HG02642 (cell line): ENCODE data around the gene LHFPL2.

Experiments
- ATAC-seq: cut with Tn5 transposase; IDR thresholded peaks from one replicate; pipeline ENCODE4 v1.9.1; 2021; ENCODE audit warnings: mild to moderate bottlenecking; ENCODE audit not compliant: unreplicated experiment, poor library complexity

LHFPL2 gene

DNA sequence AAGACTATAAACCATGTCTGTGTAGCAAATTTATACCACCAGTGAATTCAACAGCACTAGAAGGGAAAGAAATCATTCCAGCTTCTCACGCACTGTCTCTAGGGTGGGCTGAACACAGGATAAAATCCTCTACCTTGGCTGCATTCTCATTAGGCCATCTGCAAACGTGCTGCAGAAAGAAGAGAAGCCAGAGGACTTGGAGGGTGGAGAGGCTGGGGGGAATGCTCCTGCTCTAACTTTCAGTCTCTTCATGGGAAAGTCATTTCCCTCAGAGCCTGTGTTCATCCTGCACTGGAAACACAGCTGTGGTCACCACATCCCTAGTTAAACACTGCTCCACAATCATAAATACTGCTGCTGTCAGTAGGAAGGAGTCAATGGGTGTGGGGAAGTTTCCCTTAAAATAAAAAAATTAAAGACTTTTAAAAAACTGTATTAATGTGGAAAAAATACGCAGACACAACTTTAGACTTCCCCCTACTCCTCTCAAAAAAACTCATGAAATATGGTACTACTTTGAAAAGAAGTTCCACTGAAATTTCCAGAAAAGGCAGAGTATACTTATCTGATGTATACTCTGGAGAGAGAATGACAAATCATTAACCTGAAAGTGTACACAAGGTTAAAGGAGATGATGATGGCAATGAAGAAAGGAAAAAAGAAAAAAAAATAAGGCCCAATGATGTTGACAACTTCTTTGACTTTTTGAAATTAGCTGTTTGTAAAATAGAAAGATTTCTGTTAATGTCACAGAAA, 46.8 kb downstream of the LHFPL2 start:
- ATAC-seq, result no peak

DNA sequence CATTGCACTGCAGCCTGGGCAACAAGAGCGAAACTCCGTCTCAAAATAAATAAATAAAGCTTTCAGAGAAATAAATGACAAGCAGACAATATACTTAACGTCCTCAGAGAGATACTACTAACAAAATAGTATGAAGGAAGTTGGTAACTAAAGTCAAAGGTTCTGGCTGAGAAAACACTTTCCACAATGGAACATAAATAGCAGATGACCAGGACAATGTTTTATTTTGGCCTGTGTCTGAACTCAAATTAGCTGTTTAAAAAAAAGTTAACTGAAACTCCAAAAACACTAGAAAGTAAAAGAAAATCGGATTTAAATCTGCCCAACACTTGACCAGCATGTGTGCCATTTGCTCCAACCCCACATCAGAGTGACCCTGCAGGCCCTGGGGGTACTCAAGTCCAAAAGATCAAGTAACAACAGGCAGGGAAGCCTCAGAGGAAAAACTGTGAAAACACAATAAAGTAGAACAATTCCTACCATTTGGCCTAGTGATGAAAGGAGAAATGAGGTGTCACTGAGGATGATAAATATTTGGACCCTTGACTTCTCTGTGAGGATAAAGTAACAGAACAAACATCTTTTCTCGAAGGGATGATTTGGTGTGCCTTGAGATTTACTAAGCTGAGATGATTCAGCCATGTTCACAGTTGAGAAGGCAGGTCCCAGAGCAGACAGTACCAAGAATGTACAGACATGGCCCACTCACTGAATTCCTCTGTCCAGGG, 47.7 kb downstream of the LHFPL2 start:
- ATAC-seq, result no peak

DNA sequence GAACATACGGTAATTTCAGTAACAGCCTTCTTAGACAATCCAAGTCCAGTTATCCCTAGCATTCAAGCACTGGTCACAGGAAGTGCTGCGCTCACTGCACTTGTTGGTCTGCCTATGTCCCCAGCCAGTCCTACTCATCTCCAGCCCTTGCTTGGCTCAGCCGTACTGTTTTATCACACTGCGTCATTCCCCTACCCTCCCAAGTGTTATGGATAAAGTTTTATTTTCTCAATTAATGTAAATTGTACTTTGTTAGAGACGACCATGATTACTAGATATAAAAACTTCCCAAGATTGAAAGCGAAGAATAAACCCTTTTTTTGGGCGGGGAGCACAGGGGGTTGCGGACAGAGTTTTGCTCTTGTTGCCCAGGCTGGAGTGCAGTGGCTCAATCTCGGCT, 49.6 kb downstream of the LHFPL2 start:
- no peak for ATAC-seq

DNA sequence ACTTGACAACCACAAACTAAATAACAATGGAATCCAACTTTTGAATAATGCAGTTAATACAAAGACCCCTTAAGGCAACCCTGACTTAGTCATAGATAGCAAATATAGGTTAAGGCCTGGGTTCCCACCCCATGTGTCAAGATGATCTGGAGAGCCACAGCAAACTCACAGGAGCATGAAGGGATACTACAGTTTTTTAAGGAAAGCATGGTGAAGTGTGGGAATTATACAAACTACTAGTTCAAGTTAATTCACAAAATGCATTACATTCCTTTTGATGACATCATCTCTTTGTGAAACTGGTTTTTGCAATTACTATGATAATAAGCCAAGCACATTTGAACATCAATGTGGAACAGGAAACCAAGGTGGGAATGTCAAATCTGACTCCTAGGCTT, 50.6 kb downstream of the LHFPL2 start:
- ATAC-seq, result no peak

DNA sequence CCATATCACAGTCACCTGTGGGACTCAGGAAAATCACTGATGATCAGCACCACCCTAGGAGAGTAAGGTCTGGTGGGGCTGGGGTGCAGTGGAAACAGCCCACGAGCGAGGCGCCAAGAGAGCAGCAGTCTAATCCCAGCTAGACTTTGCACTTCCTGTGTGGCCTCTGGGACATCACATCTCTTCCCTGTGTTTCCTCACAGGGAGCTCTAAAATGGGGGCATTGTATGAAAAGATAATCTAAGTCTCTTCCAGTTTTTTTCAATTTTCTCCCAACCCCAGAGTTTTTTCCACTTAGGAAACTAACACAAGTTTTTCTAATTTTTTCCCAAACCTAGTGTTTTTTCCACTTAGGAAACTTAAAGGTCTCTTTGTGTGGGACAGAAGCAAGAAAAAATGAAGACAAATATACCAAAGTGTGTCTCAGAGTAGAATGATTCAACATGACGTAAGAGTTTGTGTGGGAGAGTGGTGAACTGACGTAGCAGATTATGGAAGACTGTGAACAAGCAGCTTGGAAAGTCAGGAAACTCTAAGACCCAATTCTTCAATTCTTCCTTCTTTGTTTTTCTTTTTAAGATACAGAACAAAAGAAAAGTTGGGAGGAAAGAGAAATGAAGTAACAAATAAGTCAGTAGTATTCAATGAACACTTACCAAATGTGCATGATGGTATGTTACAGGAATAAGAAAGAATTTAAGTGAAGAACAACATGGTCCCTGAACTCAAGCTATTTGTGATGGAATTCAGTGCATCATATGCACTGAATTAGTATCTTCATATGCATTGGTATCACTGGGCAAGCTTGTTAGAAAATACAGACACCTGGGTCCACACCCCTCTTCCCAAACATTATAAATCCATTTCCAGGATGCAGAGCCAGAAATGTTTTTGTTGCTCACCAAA, 51.3 kb downstream of the LHFPL2 start:
- no peak for ATAC-seq

DNA sequence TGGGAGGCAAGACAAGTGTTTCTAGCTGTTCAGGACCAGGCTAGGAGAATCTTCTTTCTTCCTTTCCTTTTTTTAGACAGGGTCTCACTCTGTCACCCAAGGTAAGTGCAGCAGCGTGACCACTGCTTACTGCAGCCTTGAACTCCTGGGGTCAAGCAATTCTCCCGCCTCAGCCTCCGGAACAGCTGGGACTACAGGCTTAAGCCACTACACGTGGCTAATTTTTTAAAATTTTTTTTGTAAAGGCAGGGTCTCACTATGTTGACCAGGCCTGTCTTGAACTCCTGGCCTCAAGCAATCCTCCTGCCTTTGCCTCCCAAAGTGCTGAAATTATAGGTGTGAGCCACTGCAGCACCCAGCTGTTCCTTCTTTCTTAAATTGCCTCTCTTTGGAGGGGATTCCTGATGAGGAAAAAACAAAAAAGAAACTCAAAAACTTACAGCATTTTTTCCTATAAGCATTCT, 53.1 kb downstream of the LHFPL2 start:
- no peak for ATAC-seq

DNA sequence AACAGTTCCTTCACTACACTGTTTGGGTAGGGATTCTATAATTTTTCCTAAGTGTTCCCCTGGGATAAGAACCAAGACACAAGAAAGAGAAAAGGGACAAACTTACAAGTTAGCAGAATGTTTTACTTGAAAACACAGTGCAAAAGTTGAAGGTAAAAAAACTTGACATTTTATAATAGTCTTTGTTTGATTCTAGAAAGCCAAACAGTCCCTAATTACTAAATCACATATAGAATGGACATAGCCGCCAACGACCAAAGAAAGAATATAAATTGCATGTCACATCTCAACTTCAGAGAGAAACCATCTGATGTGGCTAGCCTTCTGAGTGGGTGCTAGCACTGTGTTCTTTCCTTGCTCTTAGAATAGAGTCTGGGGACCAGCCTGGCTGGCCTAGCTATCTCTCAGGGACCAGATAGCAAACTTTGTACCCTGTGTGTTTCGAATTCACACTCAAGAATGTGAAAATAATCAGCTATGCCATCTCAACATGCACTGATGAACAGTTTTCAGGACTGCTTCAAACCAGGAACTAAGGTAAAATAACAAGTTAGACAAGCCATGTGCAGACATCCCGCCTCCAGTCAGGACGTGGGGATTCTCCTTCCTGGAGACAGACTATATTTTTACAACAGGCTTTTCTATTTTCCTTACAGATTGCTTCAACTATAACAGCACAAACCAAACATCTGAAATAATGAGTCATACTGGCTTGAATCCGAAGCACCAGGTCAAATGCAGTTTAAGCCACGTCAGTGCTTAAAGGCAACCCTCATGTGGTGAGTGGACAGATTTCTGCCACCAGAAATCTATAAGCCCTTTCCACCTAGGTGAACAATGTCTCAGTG, 53.7 kb downstream of the LHFPL2 start:
- ATAC-seq, result no peak

DNA sequence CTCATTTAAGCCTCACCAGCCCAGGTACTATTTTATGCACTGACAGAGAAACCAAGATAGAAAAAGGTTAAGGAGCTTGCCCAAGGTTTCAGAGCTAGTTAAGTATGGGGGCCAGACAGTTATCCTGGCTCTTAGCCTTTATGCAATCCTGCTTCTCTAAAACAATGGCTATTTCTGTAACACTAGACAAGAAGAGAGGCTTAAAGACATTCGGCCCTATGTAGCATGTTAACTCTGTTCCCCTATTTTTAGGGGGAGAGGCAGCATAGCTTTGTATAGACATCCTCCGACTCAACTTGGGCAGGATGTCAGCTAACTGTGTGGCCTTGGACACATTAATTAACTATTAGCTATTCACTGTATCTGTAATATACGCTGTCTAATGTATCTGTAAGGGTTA, 54.6 kb downstream of the LHFPL2 start:
- ATAC-seq, result no peak

DNA sequence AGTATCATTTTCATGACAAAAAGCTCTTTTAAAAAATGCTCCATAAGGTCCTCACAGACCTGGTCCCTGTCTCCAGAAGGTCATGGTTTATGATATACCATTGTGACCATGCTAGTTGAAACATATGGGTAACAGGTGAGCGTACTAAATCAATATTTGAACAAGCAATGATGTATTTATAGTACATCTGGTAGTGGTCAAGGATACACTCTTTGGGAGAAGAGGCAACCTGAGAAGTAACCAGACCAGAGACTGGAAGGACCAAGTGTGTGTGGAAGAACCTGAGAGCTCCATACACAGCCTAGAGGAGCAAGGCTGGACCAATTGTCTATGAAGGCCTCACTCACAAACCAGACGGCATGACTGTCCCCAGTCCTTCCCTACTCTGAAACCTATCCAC, 55.1 kb downstream of the LHFPL2 start:
- ATAC-seq, result no peak

DNA sequence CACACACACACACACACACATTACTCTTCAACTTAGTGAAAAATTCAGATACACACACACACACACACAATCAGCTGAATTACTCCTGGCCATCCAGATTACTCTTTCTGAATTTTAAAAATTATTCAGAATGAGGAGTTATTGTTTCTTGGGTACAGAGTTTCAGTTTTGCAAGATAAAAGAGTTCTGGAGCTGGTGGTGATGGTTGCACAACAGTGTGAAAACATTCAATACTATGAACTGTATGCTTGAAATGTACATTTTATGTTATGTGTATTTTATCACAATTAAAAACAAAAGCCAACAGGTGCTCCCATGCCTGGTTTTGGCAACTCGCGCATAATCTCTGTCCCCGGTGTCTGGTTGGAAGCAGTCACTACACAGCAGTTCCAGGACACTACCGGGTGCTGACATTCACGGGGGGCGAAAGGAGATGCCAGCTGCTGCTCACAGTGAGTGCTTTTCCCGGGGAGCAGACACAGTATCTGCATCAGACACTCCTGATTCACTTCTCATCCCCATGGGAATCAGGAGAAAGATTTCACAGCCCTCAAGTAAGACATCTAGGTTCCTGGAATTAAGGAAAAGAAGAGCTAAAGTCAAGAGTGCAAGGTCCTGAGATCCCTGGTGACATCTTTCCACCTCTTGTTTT, 55.7 kb downstream of the LHFPL2 start:
- ATAC-seq, result no peak

DNA sequence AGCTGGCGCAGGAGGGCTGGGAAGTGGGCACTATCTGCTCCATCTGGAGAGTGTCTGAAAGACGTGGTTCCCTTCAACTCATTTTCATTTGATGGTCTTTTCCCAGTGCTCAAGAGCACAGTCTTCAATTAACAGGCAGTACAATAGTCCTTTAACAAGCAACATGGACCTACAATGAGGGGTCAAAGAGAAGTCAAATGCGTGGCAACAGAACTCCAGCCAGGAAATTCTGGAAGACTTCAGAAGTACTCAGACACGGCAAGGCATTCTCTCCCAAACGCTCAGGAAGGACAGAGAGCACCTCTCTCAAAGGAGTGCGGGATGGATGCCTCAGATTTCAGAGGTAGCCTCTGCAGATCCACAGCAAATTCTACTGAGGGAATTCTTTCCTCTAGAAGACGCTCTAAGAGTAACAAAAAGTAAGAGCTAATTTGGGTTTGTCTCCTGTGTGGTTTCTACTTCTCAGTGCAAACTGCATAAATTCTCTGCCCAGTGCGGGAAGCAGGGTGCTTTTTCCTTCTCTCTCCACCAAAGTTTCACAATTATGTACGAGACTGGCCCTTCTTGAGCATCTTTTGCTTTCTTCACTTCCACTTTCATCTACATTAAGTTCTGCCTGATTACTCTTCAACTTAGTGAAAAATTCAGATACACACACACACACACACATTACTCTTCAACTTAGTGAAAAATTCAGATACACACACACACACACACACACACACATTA, 56.4 kb downstream of the LHFPL2 start:
- peak; percentile 77 for ATAC-seq

DNA sequence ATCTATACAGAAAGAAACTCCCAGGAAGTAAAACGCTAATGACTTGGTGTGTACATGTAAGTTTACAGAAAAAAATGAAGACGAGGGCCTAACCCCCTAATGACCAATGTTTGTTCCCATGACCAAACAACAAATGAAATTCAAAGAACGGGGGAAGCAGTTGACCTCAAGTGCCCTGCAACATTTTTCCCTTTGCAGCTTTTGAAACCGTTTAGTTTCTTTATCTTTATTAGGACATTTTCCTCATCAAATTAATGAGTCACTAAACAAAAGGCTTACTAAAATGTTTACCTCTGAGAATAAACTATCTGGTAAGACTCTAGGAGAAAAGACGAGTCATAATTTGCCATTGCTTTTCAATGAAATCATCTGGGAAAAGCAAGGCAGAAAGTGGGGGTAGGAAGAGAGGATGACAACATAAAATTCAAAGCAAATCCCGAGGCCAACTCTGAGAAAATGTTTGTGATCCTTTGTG, 57.4 kb downstream of the LHFPL2 start:
- ATAC-seq, result no peak

DNA sequence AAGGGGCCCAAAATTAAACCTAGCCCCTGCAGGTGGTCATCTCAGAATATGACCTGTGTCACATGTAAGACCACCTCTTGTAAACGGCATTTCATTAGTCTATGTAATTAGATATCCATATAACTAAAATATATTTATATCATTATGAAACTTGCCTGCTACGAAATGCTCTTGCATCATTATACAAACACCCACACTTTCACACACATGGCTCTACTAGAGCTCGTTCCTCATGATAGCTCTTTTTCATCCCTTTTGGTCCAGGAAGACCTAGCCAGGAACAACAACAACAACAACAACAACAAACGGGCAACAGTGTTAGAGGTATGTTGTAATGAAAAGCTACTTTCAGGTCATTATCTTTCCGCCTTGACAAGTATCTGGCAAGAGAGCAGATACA, 58.6 kb downstream of the LHFPL2 start:
- ATAC-seq, result no peak

DNA sequence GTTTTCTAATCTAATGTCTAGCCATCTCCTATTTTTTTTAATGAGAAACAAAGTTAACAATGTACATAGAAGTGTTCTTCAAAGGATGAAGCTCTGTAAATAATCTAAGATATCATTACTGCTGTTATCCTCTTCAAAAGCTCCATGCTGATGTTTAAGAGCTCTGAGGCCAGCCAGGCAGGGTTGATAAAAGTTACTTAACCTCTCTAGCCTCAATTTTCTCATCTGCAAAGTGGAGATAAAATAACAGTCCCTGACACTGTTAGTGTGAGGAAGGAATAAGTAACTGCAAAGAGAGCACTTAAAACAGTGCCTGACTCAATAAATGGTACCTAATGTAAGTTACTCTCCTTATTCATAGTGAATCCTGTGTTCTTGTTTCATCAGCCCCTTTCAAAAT, 60.1 kb downstream of the LHFPL2 start:
- ATAC-seq, result no peak

DNA sequence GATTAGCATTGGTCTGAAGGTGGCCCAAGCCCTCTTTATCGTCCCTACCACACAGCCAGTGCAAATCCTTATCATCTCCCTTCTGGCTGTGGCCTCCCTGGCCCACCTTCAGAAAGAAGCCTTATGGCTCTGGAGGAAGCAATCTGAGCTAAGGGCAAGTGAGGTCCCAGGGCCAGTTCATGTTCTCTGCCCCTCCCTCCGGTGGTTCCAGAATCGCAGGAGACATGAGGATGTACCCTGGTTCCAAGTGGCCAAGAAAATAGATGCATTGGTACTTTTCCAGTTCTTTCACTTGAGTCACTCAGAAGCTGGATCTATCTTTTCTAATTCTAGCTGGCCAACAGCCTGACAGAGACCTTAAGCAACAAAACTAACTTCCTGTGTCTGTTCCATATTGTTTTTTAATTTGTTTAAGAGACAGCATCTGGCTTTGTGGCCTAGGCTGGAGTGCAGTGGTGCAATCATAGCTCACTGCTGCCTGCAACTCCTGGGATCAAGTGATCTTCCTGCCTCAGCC, 60.7 kb downstream of the LHFPL2 start:
- ATAC-seq, result no peak

DNA sequence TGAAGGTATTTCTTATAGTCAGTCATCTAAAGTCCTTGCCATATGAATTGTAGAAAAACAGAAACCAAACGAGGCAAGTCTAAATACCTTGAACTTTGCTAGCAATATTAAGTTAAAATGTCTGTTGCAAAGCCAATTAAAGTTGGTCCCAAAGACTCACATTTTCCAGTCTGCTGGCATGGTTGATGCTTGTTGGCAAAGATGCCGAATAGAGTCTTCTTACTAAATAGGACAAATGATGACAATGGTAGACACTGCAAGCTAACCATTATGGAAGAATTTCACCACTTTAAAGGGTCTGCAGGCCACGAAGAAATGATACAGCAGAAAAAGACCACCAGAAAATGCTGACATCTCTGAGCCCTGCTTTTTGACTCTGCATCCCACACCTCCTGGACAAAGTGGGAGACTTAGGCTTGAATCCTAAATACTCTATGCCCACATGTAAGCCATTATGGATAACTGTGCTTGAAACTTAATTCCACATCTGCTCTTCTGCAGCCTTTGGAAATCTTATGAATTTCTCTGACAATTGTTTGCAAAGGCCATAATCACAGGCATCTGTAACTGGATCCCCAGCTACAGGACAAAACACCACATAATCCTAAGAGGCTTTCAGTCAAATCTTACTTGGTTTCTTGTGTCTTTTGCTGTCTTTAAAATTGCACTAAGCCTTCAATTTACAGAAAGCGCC, 61.3 kb downstream of the LHFPL2 start:
- no peak for ATAC-seq

DNA sequence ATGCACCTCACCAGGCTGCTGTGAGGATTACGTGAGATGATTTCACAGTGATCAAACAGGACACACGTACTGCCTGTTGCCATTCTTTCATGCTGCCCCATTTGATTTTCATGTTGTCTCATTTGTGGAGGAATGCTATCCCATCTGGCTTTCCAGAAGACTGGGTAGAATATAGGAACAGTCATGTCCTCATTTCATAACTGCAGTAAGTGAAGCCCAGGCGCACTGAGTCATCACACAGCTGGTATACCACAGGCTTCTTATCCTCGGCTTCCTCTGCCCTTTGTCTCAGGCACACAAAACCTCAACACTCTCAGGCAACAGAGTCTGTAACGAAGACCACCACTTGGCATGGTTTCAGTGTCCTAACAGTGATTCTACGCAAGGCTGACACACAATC, 62.3 kb downstream of the LHFPL2 start:
- no peak for ATAC-seq

DNA sequence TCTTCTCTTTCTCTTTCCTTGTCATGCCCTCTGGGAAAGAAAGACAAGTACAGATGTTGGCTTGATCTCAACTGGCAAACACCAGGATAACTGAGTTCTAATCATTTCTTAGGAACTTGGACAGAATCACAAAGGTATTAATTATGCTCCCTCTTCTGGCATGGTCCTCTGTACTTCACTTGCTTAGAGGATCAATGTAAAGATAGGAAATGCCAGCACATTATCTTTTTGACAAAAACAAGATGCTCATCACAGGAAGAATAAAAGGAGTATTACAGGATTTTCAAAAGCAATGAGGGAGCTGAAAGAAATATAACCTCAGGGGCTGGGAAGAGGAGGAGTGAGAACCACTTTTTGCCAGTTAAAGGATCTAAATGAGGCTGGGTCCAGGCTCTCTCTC, 70.6 kb downstream of the LHFPL2 start:
- ATAC-seq, result no peak
